Left cardiac atrium (tissue), 4 donors: ENCODE measurements around the gene CCDC175. TPM values are rescaled to one million over a fixed set of nuclear protein-coding genes. Genes with fewer than 3 reads are reported as not detected.

ENCODE experiments used
- ATAC-seq, 2 donors: fragments of 200-7000 bp; cut with Tn5 transposase; one replicate each; pipeline ENCODE4 v1.9.1; 2020; ENCODE audit warnings: mild to moderate bottlenecking in 2 of 2, moderate library complexity in 2 of 2
- DNase-seq: peaks from one replicate; pipeline ENCODE4 v3.0.0-alpha.2; 2020
- intact Hi-C, 2 donors: fragments of 100-400 bp; cut with DNase I; formaldehyde crosslinking; loops; one replicate each; pipeline versions ENCODE4 v1.14.1 to v1.15.1; 2022 to 2023
- total RNA-seq, 2 donors: library from RNA; stranded (reverse); fragmentation: NEBNext Ultra II Directional; extraction: Animal tissue kit (Norgen Biotek cat#: 25700); gene quantifications; one replicate each; pipeline ENCODE4 v1.2.1, GENCODE V29; 2021
- donor health status: DM: no; HTN: yes; CAD: no.
- donor health status: DM: no; HTN: yes; CAD: no; lungs with severe emphysema.
- donor health status: DM: yes; HTN: yes; CAD: no.
- donor health status: Dilated cardiomyopathy.

Gene CCDC175
- total RNA-seq, 2 donors from 2014 or later: not detected

GRCh38 chr14:59547310-59547709 lies 29.3 kb downstream of the CCDC175 start:
- intact Hi-C loops: no loop called here
- DNase-seq (no peak), ATAC-seq (no peak)

GRCh38 chr14:59543873-59544272 lies 32.7 kb downstream of the CCDC175 start:
- ATAC-seq (no peak), DNase-seq (no peak)
- intact Hi-C loops: no loop called here

GRCh38 chr14:59541731-59542130 lies 34.9 kb downstream of the CCDC175 start:
- intact Hi-C loops: no loop called here
- ATAC-seq: no peak

GRCh38 chr14:59540852-59541251 lies 35.8 kb downstream of the CCDC175 start:
- no peak for DNase-seq
- intact Hi-C loops: no loop called here

More at GRCh38 chr14:59541731-59542130, 34.9 kb downstream of the CCDC175 start:
- no peak for DNase-seq

GRCh38 chr14:59538936-59539335 lies 37.7 kb downstream of the CCDC175 start:
- intact Hi-C loops: no loop called here
- no peak for DNase-seq
- no peak for ATAC-seq

More at GRCh38 chr14:59540852-59541251, 35.8 kb downstream of the CCDC175 start:
- no peak for ATAC-seq

- intact Hi-C loops: no loop called here
- DNase-seq: no peak
- no peak for ATAC-seq
Measured at GRCh38 chr14:59537476-59537875, 39.1 kb downstream of the CCDC175 start.

GRCh38 chr14:59534361-59534987 lies 42.1 kb downstream of the CCDC175 start:
- DNase-seq: no peak

GRCh38 chr14:59532419-59532818 lies 44.2 kb downstream of the CCDC175 start:
- intact Hi-C loops: no loop called here
- DNase-seq: no peak
- no peak for ATAC-seq

More at GRCh38 chr14:59534361-59534987, 42.1 kb downstream of the CCDC175 start:
- intact Hi-C loops: no loop called here
- ATAC-seq: no peak

- DNase-seq (no peak), ATAC-seq (no peak)
- intact Hi-C loops: no loop called here
Measured at GRCh38 chr14:59530349-59530748, 46.3 kb downstream of the CCDC175 start.

- intact Hi-C loops: no loop called here
- ATAC-seq (no peak), DNase-seq (no peak)
Measured at GRCh38 chr14:59529189-59529588, 47.4 kb downstream of the CCDC175 start.

- intact Hi-C loops: no loop called here
- ATAC-seq (no peak), DNase-seq (no peak)
Measured at GRCh38 chr14:59520224-59520623, 56.4 kb downstream of the CCDC175 start.

- DNase-seq: no peak
- no peak for ATAC-seq
- intact Hi-C loops: no loop called here
Measured at GRCh38 chr14:59511916-59512575, 64.6 kb downstream of the CCDC175 start.

- intact Hi-C loops: no loop called here
- ATAC-seq (no peak), DNase-seq (no peak)
Measured at GRCh38 chr14:59510966-59511365, 65.6 kb downstream of the CCDC175 start.

GRCh38 chr14:59510001-59510400 lies 66.6 kb downstream of the CCDC175 start:
- intact Hi-C loops: no loop called here
- DNase-seq: no peak

GRCh38 chr14:59509101-59509500 lies 67.5 kb downstream of the CCDC175 start:
- DNase-seq: no peak
- intact Hi-C loops: loop anchor here (10.0 kb wide), 1 partner anchor 676 kb away; no protein-coding TSS in a partner anchor
- no peak for ATAC-seq

More at GRCh38 chr14:59510001-59510400, 66.6 kb downstream of the CCDC175 start:
- ATAC-seq: peak in 1 of 2 donors; percentile 34

- DNase-seq: no peak
- ATAC-seq: no peak
- intact Hi-C loops: loop anchor here (10.0 kb wide), 1 partner anchor 677 kb away; no protein-coding TSS in a partner anchor
Measured at GRCh38 chr14:59507752-59508103, 68.9 kb downstream of the CCDC175 start.

- peak; percentile 37 for DNase-seq
- intact Hi-C loops: loop anchor here (10.0 kb wide), 1 partner anchor 678 kb away; no protein-coding TSS in a partner anchor
Measured at GRCh38 chr14:59507063-59507751, 69.4 kb downstream of the CCDC175 start.

GRCh38 chr14:59503256-59503655 lies 73.4 kb downstream of the CCDC175 start:
- no peak for DNase-seq
- intact Hi-C loops: loop anchor here (10.0 kb wide), 1 partner anchor 682 kb away; no protein-coding TSS in a partner anchor
- ATAC-seq: no peak

More at GRCh38 chr14:59507063-59507751, 69.4 kb downstream of the CCDC175 start:
- peak; percentile 61 to 77 for ATAC-seq

GRCh38 chr14:59500732-59501131 lies 75.9 kb downstream of the CCDC175 start:
- no peak for ATAC-seq
- intact Hi-C loops: loop anchor here (10.0 kb wide), 1 partner anchor 684 kb away; no protein-coding TSS in a partner anchor

GRCh38 chr14:59492384-59492783 lies 84.2 kb downstream of the CCDC175 start:
- DNase-seq (no peak), ATAC-seq (no peak)
- intact Hi-C loops: no loop called here

More at GRCh38 chr14:59500732-59501131, 75.9 kb downstream of the CCDC175 start:
- DNase-seq: no peak
